Measurements from ENCODE around the gene C3AR1.
"Not testable (repeated sequence)": the region's sequence is repeated elsewhere in the genome, so short reads cannot be mapped to it uniquely, and the experiment has no call there.

Gene C3AR1

DNA sequence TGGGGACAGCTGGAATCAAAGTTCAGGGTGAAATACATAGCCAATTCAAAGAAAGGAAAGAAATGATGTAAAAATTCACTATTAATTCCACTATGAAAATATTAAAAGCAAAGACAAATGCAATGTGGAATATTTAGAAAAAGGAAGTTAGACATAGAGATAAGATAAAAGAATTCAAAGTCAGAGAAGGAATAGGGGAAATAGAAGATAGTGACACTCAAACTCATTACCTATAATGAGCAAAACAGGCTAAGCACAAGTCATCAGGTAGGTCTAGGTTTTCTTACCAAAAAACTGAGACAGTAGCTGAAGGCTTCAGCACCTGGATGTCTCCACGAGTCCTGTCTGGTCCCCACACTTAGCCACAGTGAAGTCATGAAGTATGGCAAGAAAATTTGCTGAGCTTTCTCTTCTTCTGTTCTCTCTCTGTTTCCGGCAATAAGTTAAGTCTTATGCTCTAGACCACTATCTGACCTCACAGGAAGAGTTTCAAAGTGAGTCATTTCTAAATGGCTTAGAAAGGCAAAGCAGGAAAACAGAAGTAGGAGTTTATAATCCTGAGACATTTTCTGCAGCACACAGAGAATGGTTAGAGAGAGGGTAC is at the start of gene C3AR1:
TSS of gene C3AR1 (minus strand) at position 369 of the 604 bp plus-strand sequence. CDS start 6,174 bp downstream, outside the sequence.
- no peak for DNase-seq (ENCODE audit: low read depth in 2 of 2)

DNA sequence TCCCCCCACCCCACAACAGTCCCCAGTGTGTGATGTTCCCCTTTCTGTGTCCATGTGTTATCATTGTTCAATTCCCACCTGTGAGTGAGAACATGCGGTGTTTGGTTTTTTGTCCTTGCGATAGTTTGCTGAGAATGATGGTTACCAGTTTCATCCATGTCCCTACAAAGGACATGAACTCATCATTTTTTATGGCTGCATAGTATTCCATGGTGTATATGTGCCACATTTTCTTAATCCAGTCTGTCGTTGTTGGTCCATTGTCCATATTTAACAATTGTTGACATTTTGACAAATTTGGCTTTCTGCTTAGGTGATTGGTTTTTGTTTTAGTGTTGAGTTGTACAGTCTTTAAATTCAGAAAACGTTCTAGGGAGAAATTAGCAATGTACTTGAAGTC is 47.0 kb upstream of the C3AR1 start:
- not testable (repeated sequence) for DNase-seq (ENCODE audit: low read depth in 2 of 2)

DNA sequence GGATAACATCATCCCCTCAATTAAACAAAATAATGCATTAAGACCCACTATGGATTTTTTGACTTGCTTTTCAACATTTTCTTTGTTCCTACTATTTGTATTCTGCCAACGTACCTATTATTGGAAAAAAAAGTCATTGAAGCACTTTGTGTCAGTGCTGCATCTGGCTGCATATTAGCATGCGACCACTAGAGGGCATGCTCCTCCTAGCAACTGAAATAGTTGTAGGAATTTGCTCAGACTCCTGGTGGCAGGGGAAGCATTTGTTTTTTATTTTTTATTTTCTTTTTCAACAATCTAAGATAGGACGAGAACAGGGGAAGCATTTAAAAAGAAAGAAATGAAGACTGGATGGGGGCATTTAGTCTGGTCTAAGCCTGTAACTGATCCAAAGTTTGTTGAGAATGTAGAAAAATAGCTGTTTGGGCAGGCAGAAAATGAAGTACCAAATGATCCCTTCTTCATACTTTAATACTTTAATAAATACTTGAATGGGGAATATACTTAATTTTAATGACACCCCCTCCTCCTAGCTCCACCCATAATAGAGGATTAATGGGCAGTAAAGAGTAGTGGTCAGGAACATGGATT is 42.7 kb upstream of the C3AR1 start:
- peak; percentile 44 to 76 for DNase-seq (ENCODE audit: low read depth in 2 of 2)

DNA sequence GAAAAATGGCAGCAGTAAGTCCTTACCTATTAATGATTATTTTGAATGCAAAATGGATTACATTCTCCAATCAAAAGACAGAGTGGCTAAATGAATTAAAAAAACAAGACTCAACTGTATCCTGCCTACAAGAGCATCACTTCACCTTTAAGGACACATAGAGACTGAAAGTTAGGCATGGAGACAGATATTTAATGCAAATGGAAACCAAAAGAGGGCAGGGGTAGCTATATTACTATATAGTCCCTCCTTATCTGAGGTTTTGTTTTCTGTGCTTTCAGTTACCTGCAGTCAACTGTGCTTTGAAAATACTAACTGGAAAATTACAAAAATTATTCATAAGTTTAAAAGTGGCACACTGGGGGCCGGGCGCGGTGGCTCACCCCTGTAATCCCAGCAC is 33.1 kb upstream of the C3AR1 start:
- no peak for DNase-seq (ENCODE audit: low read depth in 2 of 2)

DNA sequence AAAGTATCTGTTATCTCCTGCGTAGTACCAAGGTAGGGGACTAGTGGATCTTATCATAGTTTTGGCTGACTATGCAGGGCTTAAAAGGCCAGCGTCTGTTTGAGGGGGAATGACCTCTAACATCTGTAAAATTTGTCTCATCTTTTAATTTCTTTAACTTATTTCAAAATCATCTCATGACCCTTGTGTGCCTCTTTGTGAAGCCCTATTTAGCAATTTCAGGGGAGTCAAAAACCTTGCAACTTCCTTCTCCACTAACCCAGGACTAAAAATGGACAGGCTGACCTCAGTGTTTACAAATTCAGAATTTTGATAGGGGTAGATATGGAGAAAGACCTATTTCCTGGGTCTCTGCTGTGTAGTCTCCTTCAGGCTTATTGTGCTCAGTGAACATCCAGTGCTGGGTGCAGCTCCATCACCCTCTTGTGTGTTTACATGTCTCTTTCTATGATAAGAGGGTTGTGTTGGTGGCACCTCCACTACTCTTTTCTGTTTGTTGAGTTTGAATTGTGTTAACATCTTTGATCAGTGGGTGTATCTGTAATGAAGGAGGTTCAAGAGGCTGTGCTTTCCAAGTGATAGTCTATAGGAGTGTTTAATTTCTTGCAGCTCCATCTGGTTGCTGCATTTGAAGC is 30.2 kb upstream of the C3AR1 start:
- DNase-seq (ENCODE audit: low read depth in 2 of 2): no peak

DNA sequence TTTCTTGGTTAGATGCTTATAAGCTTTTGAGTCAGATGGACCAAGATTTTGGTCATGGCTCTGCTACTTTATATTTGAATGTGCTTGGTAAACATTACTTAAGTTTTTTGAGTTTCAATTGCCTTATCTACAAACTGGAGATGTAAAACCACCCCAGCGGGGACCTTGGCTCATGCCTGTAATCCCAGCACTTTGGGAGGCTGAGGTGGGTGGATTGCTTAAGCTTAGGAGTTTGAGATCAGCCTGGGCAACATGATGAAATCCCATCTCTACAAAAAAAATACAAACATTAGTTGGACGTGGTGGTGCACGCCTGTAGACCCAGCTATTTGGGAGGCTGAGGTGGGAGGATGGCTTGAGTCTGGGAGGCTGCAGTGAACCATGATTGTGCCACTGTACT is 27.1 kb upstream of the C3AR1 start:
- no peak for DNase-seq (ENCODE audit: low read depth in 2 of 2)

DNA sequence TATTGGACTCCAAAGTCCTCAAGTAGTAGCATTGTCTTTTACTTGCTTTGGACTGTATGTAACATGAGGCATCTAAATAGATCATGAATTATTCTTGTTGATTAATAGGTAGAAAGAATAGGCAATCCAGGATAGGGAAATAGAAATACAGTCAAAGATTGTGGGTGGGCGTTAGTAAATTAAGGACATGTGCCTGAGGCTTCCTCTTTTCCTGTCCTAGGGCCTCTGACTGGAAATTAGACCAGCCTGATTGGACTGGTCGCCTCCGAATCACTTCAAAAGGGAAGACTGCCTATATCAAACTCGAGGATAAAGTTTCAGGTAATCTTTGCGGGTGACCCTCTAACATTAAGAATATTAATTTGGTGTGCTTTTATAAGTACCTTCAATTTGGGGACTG is 23.6 kb upstream of the C3AR1 start:
- no peak for DNase-seq (ENCODE audit: low read depth in 2 of 2)

DNA sequence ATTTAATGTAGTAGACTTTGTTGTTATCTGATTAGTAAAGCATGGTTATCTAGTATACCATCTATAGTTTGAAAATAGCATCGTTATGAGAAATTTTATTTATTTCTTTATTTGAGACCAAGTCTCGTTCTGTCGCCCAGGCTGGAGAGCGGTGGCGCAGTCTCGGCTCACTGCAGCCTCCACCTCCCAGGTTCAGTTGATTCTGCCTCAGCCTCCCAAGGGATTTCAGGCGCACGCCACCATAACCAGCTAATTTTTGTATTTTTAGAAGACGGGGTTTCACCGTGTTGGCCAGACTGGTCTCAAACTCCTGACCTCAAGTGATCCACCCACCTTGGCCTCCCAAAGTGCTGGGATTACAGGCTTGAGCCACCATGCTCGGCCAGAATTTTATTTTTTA is 23.1 kb upstream of the C3AR1 start:
- not testable (repeated sequence) for DNase-seq (ENCODE audit: low read depth in 2 of 2)

DNA sequence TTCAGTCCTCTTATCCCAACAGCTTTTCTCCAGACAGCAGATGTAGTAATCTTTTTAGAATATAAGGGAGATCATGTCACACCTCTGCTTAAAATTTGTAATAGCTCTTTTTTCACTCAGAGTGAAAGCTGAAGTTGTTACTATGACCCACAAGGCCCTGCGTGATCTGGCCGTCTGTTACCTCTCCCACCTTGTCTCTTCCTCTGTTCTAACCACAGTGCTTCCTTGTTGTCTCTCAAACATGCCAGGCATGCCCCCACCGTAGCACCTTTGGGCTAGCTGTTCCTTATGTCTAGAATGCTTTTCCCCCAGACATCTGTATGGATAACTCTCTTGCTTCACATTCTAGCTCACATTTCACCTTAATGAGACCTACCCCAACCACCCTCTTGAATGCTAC is 22.4 kb upstream of the C3AR1 start:
- peak in 1 of 2 experiments; percentile 13 for DNase-seq (ENCODE audit: low read depth in 2 of 2)

DNA sequence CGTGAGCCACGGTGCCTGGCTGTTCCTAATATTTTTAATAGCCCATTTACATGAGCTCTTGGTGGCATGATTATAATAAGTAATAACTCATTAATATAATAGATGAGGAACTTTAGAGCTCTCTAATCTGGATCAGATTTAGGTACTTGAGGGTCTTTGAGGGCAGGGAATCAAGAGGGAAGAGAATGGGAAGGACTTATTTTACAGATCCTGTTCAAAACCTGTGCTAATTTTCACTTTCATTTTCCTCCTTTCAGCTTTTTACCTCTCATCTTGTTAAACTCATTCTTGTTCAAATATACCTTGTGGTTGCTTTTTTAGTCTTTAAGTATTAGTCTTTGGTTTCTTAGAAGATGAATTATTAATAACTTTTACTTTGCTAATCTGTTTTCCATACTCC is 21.5 kb upstream of the C3AR1 start:
- DNase-seq (ENCODE audit: low read depth in 2 of 2): no peak

DNA sequence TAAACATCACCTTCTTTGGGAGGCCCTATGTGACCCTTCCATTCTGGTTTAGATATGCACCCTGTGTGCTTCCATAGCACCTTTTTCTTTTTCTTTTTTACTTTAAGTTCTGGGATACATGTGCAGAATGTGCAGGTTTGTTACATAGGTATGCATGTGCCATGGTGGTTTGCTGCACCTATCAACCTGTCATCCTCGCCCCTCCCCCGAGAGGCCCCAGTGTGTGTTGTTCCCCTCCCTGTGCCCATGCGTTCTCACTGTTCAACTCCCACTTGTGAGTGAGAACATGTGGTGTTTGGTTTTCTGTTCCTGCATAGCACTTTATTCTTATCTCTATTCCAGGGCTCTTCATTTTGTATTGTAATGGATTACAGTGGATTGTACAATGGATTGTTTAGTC is 18.2 kb upstream of the C3AR1 start:
- DNase-seq (ENCODE audit: low read depth in 2 of 2): peak; percentile 7 to 37

DNA sequence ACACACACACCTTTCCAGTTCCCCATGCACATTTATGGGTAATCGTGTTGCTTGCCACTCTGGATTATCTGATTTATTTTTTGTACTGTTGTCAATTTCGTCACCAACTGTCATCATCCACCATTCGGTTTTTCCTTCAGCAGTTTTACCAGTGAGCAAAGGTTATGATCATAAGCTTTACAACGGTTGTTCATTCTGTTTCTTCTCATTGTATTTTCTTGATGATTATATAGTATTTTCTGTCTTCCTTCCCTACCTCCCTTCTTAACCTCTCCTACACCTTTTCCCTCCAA is 16.6 kb upstream of the C3AR1 start:
- no peak for DNase-seq (ENCODE audit: low read depth in 2 of 2)

DNA sequence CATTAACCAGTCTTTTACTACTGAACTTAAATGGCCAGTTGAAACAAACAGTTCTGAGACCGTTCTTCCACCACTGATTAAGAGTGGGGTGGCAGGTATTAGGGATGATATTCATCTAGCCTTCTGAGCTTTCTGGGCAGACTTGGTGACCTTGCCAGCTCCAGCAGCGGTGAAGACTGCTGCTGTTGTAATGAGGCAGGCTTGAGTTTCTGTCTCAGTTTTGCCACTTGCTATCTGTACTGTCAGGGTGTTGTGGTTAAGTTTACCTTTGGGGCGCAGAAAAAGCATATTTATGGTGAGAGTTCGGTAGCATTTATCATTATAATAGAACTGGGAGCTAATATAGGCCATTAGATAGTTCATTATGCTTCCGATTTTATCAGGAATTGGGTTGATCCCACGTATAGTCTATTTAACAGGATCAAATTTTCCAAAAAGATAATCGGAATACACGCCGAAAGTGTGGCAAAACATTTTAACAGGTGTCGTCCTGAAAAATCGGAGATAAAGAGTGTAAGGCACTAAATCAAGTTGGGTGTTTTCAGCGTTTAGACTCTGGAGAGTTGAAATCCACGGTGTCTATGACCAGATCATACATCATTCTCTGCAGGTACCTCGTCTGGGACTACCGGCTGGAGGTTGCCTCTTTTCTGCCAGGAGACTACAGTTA is 15.2 kb upstream of the C3AR1 start:
- peak in 1 of 2 experiments; percentile 2 for DNase-seq (ENCODE audit: low read depth in 2 of 2)

DNA sequence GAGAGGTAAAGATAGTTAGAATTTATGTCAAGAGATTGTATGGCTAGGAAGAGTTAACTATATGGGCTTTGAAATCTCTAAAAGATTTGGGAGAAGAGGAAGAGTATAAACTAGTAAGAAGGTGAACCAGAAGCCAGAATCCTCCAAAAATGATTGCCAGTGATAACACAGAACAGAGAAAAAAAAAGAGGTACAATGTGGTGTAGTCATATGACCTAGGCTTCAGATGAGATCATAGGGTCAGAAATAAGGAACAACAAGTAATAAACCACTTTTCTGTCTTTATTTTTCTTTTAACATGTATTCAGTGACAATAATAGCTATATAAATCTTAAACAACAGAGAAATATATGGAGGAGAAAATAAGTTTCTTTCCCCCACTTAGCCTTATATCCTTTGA is 14.0 kb upstream of the C3AR1 start:
- DNase-seq (ENCODE audit: low read depth in 2 of 2): no peak

DNA sequence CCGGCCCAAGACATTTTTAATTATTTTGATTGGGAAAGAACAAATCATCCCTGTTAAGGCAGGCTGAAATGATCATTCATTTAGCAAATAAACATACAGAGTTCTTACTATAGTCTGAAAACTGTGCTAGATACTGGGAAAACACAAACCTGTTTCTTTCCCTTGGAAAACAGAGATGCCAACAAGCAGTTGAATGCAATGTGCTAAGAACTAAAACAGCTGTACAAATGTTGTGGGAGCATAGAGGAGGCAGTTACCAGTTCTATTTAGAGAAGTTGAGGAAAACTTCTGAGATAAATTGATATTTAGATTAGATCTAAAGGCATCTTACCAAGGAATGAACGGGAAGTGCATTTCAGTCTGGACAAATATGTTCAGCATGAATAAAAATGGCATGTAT is 12.8 kb upstream of the C3AR1 start:
- no peak for DNase-seq (ENCODE audit: low read depth in 2 of 2)

DNA sequence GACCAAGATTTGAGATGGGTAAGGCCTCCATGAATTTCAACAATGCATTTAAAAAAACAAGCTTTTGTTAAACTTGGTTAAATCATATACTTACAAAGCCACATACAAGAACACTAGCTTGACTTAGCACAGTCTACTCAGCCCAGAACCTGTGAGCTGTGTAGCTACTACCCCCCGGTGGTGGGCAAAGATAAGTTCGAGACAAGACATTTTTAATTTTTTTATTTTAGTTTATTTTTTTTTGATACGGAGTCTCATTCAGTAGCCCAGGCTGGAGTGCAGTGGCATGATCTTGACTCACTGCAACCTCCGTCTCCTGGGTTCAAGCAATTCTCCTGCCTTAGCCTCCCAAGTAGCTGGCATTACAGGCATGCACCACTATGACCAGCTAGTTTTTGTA is 12.2 kb upstream of the C3AR1 start:
- DNase-seq (ENCODE audit: low read depth in 2 of 2): peak in 1 of 2 experiments; percentile 28

DNA sequence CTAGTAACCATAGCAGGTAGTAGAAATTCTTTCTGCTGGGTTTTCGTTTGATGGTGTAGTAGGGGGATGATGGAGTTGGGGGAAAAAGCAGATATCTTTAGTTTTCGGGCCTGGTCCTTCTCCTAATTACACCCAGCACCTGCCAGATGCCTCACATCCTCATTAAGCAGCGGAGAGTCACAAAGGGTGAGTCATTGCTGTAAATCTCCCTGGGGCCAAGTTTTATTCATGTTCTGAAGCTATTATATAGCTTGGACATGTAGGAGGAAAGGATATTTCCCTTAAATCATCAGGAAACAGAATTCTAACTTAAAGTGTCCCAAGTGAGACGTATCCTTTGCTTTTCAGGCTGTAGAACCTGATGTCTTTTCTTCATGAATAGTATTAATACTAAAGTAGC is 11.0 kb upstream of the C3AR1 start:
- no peak for DNase-seq (ENCODE audit: low read depth in 2 of 2)

DNA sequence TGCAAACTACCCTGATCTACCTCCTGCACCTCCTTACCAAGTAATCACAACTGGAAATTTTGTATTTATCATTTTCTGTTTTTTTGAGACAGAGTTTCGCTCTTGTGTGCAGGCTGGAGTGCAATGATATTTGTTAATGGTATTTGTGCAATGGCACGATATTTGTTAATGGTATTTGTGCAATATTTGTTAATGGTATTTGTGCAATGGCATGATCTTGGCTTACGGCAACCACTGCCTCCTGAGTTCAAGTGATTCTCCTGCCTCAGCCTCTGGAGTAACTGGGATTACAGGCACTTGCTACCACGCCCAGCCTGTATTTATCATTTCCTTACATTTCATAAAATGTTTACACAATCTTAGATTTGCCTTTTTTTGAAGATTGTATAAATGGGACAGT is 10.2 kb upstream of the C3AR1 start:
- no peak for DNase-seq (ENCODE audit: low read depth in 2 of 2)

DNA sequence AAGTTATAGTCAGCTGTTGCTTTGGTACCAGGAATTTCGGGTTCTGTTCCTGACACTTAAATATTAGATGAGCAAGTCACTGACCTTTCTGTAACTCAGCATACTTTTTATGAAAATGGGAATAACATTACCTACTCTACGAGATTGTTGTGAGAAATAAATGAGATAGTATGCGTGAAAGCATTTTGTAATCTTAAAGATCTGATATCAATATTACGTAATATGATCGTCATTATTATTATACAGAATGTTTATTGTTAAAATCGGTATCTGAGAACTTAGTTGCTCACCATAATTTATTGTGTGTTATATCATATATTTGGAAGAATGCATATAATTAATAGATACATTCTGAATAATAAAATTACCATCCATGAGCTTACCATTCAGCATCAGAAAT is 9.8 kb upstream of the C3AR1 start:
- DNase-seq (ENCODE audit: low read depth in 2 of 2): no peak

DNA sequence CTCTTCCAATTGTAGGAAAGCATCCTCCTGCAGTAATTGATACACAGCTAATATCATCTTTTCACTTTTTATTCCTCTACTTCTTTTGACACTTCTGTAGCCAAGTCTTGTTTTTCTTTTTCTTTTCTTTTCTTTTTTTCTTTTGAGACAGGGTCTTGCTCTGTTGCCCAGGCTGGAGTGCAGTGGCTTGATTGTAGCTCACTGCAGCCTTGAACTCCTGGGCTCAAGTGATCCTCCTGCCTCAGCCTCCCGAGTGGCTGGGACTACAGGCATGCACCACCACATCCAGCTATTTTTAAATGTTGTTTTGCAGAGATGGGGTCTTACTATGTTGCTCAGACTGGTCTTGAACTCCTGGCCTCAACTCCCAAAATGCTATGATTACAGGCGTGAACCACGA is 5.7 kb upstream of the C3AR1 start:
- not testable (repeated sequence) for DNase-seq (ENCODE audit: low read depth in 2 of 2)

DNA sequence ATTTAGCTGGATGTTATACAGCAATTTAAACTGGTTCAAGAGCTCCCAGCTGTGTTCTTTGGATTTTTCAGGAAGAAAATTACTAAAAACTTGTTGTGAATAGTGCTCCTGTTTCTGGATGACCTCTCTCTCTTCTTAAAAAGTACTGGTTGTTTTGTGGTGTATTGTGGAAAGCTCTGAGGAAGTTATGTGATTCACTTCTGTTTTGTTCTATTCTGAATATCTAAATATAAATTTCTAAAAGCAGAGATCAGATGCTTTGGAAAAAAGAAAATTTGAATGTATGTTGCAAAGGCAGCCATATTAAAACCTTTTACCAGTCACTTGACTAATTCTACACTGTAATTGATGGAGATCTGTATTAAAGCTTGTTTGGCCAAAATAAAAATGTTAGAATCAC is 3.4 kb upstream of the C3AR1 start:
- DNase-seq (ENCODE audit: low read depth in 2 of 2): no peak

DNA sequence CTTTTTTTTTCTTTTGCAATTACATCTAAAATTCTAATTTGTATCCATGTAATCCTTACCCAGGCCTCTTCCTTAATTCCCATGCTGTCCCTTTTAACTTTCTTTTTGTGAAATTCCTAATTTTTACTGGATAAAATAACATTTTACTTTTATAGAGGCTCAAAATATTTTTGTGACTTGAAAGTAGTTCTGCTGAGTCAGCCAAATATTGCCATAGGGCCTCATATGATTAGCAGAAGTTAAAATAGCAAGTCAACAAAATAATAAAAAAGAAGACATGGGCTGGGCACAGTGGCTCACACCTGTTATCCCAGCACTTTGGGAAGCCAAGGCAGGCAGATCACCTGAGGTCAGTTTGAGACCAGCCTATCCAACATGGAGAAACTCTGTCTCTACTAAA is 2.0 kb downstream of the C3AR1 start:
- no peak for DNase-seq (ENCODE audit: low read depth in 2 of 2)

DNA sequence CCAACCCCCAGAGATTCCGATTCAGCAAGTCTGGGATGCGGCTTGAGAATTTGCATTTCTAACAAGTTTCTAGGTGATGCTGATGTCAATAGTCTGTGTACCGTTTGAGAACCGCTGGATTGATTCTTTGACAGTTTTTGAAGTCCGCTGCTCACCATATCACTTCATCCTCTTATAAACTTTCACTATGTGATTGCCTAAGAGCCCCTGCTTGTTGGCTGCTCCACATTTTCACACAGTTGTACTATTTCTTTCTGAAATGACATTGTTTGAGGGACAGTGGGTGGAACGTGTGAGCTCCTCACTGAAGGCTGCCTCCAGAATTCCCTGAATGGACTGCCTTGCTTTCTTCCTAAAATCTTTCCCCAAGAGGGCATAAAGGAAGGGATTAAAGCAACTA is 7.7 kb downstream of the C3AR1 start:
- no peak for DNase-seq (ENCODE audit: low read depth in 2 of 2)

Data from stimulated activated CD4-positive, alpha-beta T cell treated with anti-CD3 and anti-CD28 coated beads, Interleukin-12 subunit alpha, Interleukin-12 subunit beta, amount 100 ng/mL, for 24 hours (primary cell).